OCI-LY3 (cell line): ENCODE results near the gene ANKS1B.

Experiments
- CTCF ChIP-seq: fragments of 200-600, 300-600 bp; sonication (generic); IDR thresholded peaks from 2 replicates; pipeline ENCODE4 v1.5.1; 2014; ENCODE audit warnings: antibody characterized with exemption, low read length, low read depth
- EZH2phosphoT487 ChIP-seq: fragments of 200-600 bp; shearing (Covaris generic); IDR thresholded peaks from 2 replicates; pipeline ENCODE4 v1.6.1; 2018; ENCODE audit warnings: antibody characterized with exemption, mixed run types, low read depth

- TF ChIP-seq EZH2phosphoT487 (no peak), CTCF (no peak)
Measured at GRCh38 chr12:99917711-99918402, 66.9 kb downstream of the ANKS1B start.
